ENCODE measurements around the gene IRF3.
"Not testable (repeated sequence)": the region's sequence is repeated elsewhere in the genome, so short reads cannot be mapped to it uniquely, and the experiment has no call there.

IRF3 gene

GRCh38 chr19:49641688-49642491 lies 23.8 kb downstream of the IRF3 start, which contains the start of gene SCAF1:
Gene SCAF1, plus strand, starts transcription at chr19:49642209. Its CDS starts 2,818 bp downstream, at chr19:49645027.
- H3K27me3 ChIP-seq (ENCODE audit: control insufficient read depth, insufficient read depth, low read length) = peaks cover 3% of the 10 kb centered on the region; the same call in 1 of the 2 replicates
- peaks cover 29% of the 10 kb centered on the region for H3K4me1 ChIP-seq (ENCODE audit: control insufficient read depth, insufficient read depth, low read length)
- H3K9me3 ChIP-seq (ENCODE audit: control insufficient read depth, insufficient read depth, low read depth, low read length) = no peaks in the 10 kb centered on the region
- peaks cover 23% of the 10 kb centered on the region for H3K36me3 ChIP-seq (ENCODE audit: control insufficient read depth, insufficient read depth, low read length)
- H3K9ac ChIP-seq (ENCODE audit: low read length) = peak within 1 kb of the TSS; percentile 98
- H3K27ac ChIP-seq (ENCODE audit: low read depth, low read length) = peak within 1 kb of the TSS; percentile 99
- peak within 1 kb of the TSS; percentile 96 for H3K4me3 ChIP-seq (ENCODE audit: low read depth, low read length)

GRCh38 chr19:49640113-49640898 lies 25.4 kb downstream of the IRF3 start, which contains the start of gene RRAS:
Gene RRAS, minus strand, starts transcription at chr19:49640143. Its CDS starts 45 bp downstream, at chr19:49640098.
- Histone ChIP-seq H3K9ac (ENCODE audit: low read length) (peak within 1 kb of the TSS; percentile 96), H3K9me3 (ENCODE audit: control insufficient read depth, insufficient read depth, low read depth, low read length) (no peaks in the 10 kb centered on the region), H3K4me3 (ENCODE audit: low read depth, low read length) (peak within 1 kb of the TSS; percentile 68), H3K4me1 (ENCODE audit: control insufficient read depth, insufficient read depth, low read length) (peaks cover 31% of the 10 kb centered on the region), H3K36me3 (ENCODE audit: control insufficient read depth, insufficient read depth, low read length) (peaks cover 7% of the 10 kb centered on the region), H3K27me3 (ENCODE audit: control insufficient read depth, insufficient read depth, low read length) (peaks cover 3% of the 10 kb centered on the region; the same call in 1 of the 2 replicates), H3K27ac (ENCODE audit: low read depth, low read length) (peak within 1 kb of the TSS; percentile 99)

- H3K27ac ChIP-seq (ENCODE audit: low read depth, low read length) = no peak overlapping the region; the same call in 1 of the 2 replicates
- H3K9me3 ChIP-seq (ENCODE audit: control insufficient read depth, insufficient read depth, low read depth, low read length) = no peaks in the 10 kb centered on the region
- peaks cover 31% of the 10 kb centered on the region for H3K4me1 ChIP-seq (ENCODE audit: control insufficient read depth, insufficient read depth, low read length)
- peak overlapping the region; percentile 74 for H3K9ac ChIP-seq (ENCODE audit: low read length)
- H3K4me3 ChIP-seq (ENCODE audit: low read depth, low read length) = peak overlapping the region; percentile 66
- H3K36me3 ChIP-seq (ENCODE audit: control insufficient read depth, insufficient read depth, low read length) = no peaks in the 10 kb centered on the region
- peaks cover 3% of the 10 kb centered on the region; the same call in 1 of the 2 replicates for H3K27me3 ChIP-seq (ENCODE audit: control insufficient read depth, insufficient read depth, low read length)
Observed at GRCh38 chr19:49639401-49640112, 26.1 kb downstream of the IRF3 start.

GRCh38 chr19:49637821-49638738 lies 27.6 kb downstream of the IRF3 start:
- H3K9me3 ChIP-seq (ENCODE audit: control insufficient read depth, insufficient read depth, low read depth, low read length) = no peaks in the 10 kb centered on the region
- H3K9ac ChIP-seq (ENCODE audit: low read length) = peak overlapping the region; percentile 54
- peaks cover 3% of the 10 kb centered on the region; the same call in 1 of the 2 replicates for H3K27me3 ChIP-seq (ENCODE audit: control insufficient read depth, insufficient read depth, low read length)
- H3K4me1 ChIP-seq (ENCODE audit: control insufficient read depth, insufficient read depth, low read length) = peaks cover 27% of the 10 kb centered on the region
- H3K4me3 ChIP-seq (ENCODE audit: low read depth, low read length) = peak overlapping the region; percentile 66
- no peaks in the 10 kb centered on the region for H3K36me3 ChIP-seq (ENCODE audit: control insufficient read depth, insufficient read depth, low read length)
- no peak overlapping the region for H3K27ac ChIP-seq (ENCODE audit: low read depth, low read length)

GRCh38 chr19:49636233-49636932 lies 29.3 kb downstream of the IRF3 start:
- Histone ChIP-seq H3K36me3 (ENCODE audit: control insufficient read depth, insufficient read depth, low read length) (no peaks in the 10 kb centered on the region), H3K4me1 (ENCODE audit: control insufficient read depth, insufficient read depth, low read length) (peaks cover 23% of the 10 kb centered on the region), H3K9ac (ENCODE audit: low read length) (no peak overlapping the region), H3K4me3 (ENCODE audit: low read depth, low read length) (no peak overlapping the region), H3K27ac (ENCODE audit: low read depth, low read length) (no peak overlapping the region), H3K9me3 (ENCODE audit: control insufficient read depth, insufficient read depth, low read depth, low read length) (no peaks in the 10 kb centered on the region), H3K27me3 (ENCODE audit: control insufficient read depth, insufficient read depth, low read length) (peaks cover 3% of the 10 kb centered on the region; the same call in 1 of the 2 replicates)

GRCh38 chr19:49635530-49636232 lies 30.0 kb downstream of the IRF3 start:
- peaks cover 23% of the 10 kb centered on the region for H3K4me1 ChIP-seq (ENCODE audit: control insufficient read depth, insufficient read depth, low read length)
- H3K27me3 ChIP-seq (ENCODE audit: control insufficient read depth, insufficient read depth, low read length) = peaks cover 3% of the 10 kb centered on the region; the same call in 1 of the 2 replicates
- no peaks in the 10 kb centered on the region for H3K9me3 ChIP-seq (ENCODE audit: control insufficient read depth, insufficient read depth, low read depth, low read length)
- H3K9ac ChIP-seq (ENCODE audit: low read length) = no peak overlapping the region
- no peak overlapping the region for H3K4me3 ChIP-seq (ENCODE audit: low read depth, low read length)
- no peak overlapping the region for H3K27ac ChIP-seq (ENCODE audit: low read depth, low read length)
- H3K36me3 ChIP-seq (ENCODE audit: control insufficient read depth, insufficient read depth, low read length) = no peaks in the 10 kb centered on the region

- not testable (repeated sequence) for H3K27me3 ChIP-seq (ENCODE audit: control insufficient read depth, insufficient read depth, low read length); H3K27ac ChIP-seq (ENCODE audit: low read depth, low read length); H3K9me3 ChIP-seq (ENCODE audit: control insufficient read depth, insufficient read depth, low read depth, low read length); H3K4me3 ChIP-seq (ENCODE audit: low read depth, low read length); H3K9ac ChIP-seq (ENCODE audit: low read length); H3K36me3 ChIP-seq (ENCODE audit: control insufficient read depth, insufficient read depth, low read length)
- peaks cover 13% of the 10 kb centered on the region for H3K4me1 ChIP-seq (ENCODE audit: control insufficient read depth, insufficient read depth, low read length)
Observed at GRCh38 chr19:49633273-49633672, 32.4 kb downstream of the IRF3 start.

- Histone ChIP-seq H3K9ac (ENCODE audit: low read length) (no peak overlapping the region), H3K9me3 (ENCODE audit: control insufficient read depth, insufficient read depth, low read depth, low read length) (no peaks in the 10 kb centered on the region), H3K4me1 (ENCODE audit: control insufficient read depth, insufficient read depth, low read length) (peaks cover 9% of the 10 kb centered on the region; the same call in 1 of the 2 replicates), H3K4me3 (ENCODE audit: low read depth, low read length) (no peak overlapping the region), H3K27me3 (ENCODE audit: control insufficient read depth, insufficient read depth, low read length) (no peaks in the 10 kb centered on the region), H3K27ac (ENCODE audit: low read depth, low read length) (no peak overlapping the region), H3K36me3 (ENCODE audit: control insufficient read depth, insufficient read depth, low read length) (peaks cover 7% of the 10 kb centered on the region)
Observed at GRCh38 chr19:49632576-49632975, 33.1 kb downstream of the IRF3 start.

GRCh38 chr19:49631610-49632192 lies 34.0 kb downstream of the IRF3 start:
- H3K4me1 ChIP-seq (ENCODE audit: control insufficient read depth, insufficient read depth, low read length) = peaks cover 6% of the 10 kb centered on the region; the same call in 1 of the 2 replicates
- H3K4me3 ChIP-seq (ENCODE audit: low read depth, low read length) = no peak overlapping the region
- H3K9ac ChIP-seq (ENCODE audit: low read length) = no peak overlapping the region
- peaks cover 14% of the 10 kb centered on the region for H3K36me3 ChIP-seq (ENCODE audit: control insufficient read depth, insufficient read depth, low read length)
- no peak overlapping the region for H3K27ac ChIP-seq (ENCODE audit: low read depth, low read length)
- no peaks in the 10 kb centered on the region for H3K27me3 ChIP-seq (ENCODE audit: control insufficient read depth, insufficient read depth, low read length)
- H3K9me3 ChIP-seq (ENCODE audit: control insufficient read depth, insufficient read depth, low read depth, low read length) = no peaks in the 10 kb centered on the region
